ENCODE measurements around the gene PRKN.

Gene PRKN

GRCh38 chr6:161481786-161482516 lies 1245.6 kb downstream of the PRKN start:
- TF ChIP-seq CTCF (IDR thresholded peaks at IDR 0.05; ENCODE audit: low read length) (no peak), EZH2 (IDR thresholded peaks at IDR 0.05; ENCODE audit: borderline replicate concordance, low read length) (no peak)

GRCh38 chr6:161480421-161481155 lies 1247.0 kb downstream of the PRKN start:
- H3K79me2 ChIP-seq (ENCODE audit: insufficient read depth, low read length) = no peaks in the 10 kb centered on the region
- no peak for TF ChIP-seq EZH2 (IDR thresholded peaks at IDR 0.05; ENCODE audit: borderline replicate concordance, low read length)
- TF ChIP-seq CTCF (IDR thresholded peaks at IDR 0.05; ENCODE audit: low read length) = no peak
- H3K27ac ChIP-seq (ENCODE audit: low read depth, low read length, poor library complexity, severe bottlenecking) = no peak overlapping the region
- no peaks in the 10 kb centered on the region for H4K20me1 ChIP-seq (ENCODE audit: insufficient read depth, low read length)
- no peaks in the 10 kb centered on the region for H3F3A ChIP-seq (ENCODE audit: insufficient read depth, low read length)
- no peak overlapping the region for H3K9ac ChIP-seq (ENCODE audit: low read length)
- no peak overlapping the region for H3K4me3 ChIP-seq (ENCODE audit: low read depth, low read length, poor library complexity, severe bottlenecking)
- H3K27me3 ChIP-seq (ENCODE audit: insufficient read depth, low read length) = no peaks in the 10 kb centered on the region
- H3K4me1 ChIP-seq (ENCODE audit: insufficient read depth, low read length, severe bottlenecking) = no peaks in the 10 kb centered on the region
- H2AFZ ChIP-seq (ENCODE audit: low read length) = no peak overlapping the region
- no peaks in the 10 kb centered on the region for H3K9me2 ChIP-seq (ENCODE audit: low read depth, low read length)
- H3K36me3 ChIP-seq (ENCODE audit: insufficient read depth, low read length) = no peaks in the 10 kb centered on the region
- no peaks in the 10 kb centered on the region for H3K9me3 ChIP-seq (ENCODE audit: low read length)
- no peak overlapping the region for H3K4me2 ChIP-seq (ENCODE audit: low read length)

More at GRCh38 chr6:161481786-161482516, 1245.6 kb downstream of the PRKN start:
- Histone ChIP-seq H3K36me3 (ENCODE audit: insufficient read depth, low read length) (no peaks in the 10 kb centered on the region), H4K20me1 (ENCODE audit: insufficient read depth, low read length) (no peaks in the 10 kb centered on the region), H3K79me2 (ENCODE audit: insufficient read depth, low read length) (no peaks in the 10 kb centered on the region), H3K27me3 (ENCODE audit: insufficient read depth, low read length) (no peaks in the 10 kb centered on the region), H3K9me2 (ENCODE audit: low read depth, low read length) (no peaks in the 10 kb centered on the region), H2AFZ (ENCODE audit: low read length) (no peak overlapping the region), H3K4me1 (ENCODE audit: insufficient read depth, low read length, severe bottlenecking) (no peaks in the 10 kb centered on the region), H3K9me3 (ENCODE audit: low read length) (no peaks in the 10 kb centered on the region), H3K4me2 (ENCODE audit: low read length) (no peak overlapping the region), H3F3A (ENCODE audit: insufficient read depth, low read length) (no peaks in the 10 kb centered on the region), H3K4me3 (ENCODE audit: low read depth, low read length, poor library complexity, severe bottlenecking) (no peak overlapping the region), H3K27ac (ENCODE audit: low read depth, low read length, poor library complexity, severe bottlenecking) (no peak overlapping the region), H3K9ac (ENCODE audit: low read length) (no peak overlapping the region)

- H2AFZ ChIP-seq (ENCODE audit: low read length) = no peak overlapping the region
- H3F3A ChIP-seq (ENCODE audit: insufficient read depth, low read length) = no peaks in the 10 kb centered on the region
- H3K36me3 ChIP-seq (ENCODE audit: insufficient read depth, low read length) = no peaks in the 10 kb centered on the region
- no peaks in the 10 kb centered on the region for H3K79me2 ChIP-seq (ENCODE audit: insufficient read depth, low read length)
- TF ChIP-seq CTCF (IDR thresholded peaks at IDR 0.05; ENCODE audit: low read length) = no peak
- TF ChIP-seq EZH2 (IDR thresholded peaks at IDR 0.05; ENCODE audit: borderline replicate concordance, low read length) = no peak
- no peak overlapping the region for H3K4me3 ChIP-seq (ENCODE audit: low read depth, low read length, poor library complexity, severe bottlenecking)
- no peak overlapping the region for H3K4me2 ChIP-seq (ENCODE audit: low read length)
- H3K4me1 ChIP-seq (ENCODE audit: insufficient read depth, low read length, severe bottlenecking) = no peaks in the 10 kb centered on the region
- H3K27me3 ChIP-seq (ENCODE audit: insufficient read depth, low read length) = no peaks in the 10 kb centered on the region
- H4K20me1 ChIP-seq (ENCODE audit: insufficient read depth, low read length) = no peaks in the 10 kb centered on the region
- H3K9me3 ChIP-seq (ENCODE audit: low read length) = no peaks in the 10 kb centered on the region
- H3K9me2 ChIP-seq (ENCODE audit: low read depth, low read length) = no peaks in the 10 kb centered on the region
- H3K9ac ChIP-seq (ENCODE audit: low read length) = no peak overlapping the region
- H3K27ac ChIP-seq (ENCODE audit: low read depth, low read length, poor library complexity, severe bottlenecking) = no peak overlapping the region
These were observed 1248.2 kb downstream of the PRKN start for GRCh38 chr6:161479376-161479775.

Data from OCI-LY1 (cell line).